SK-N-SH (cell line): ENCODE measurements around the gene MTA2. TPM values are rescaled to one million over a fixed set of nuclear protein-coding genes. Genes with fewer than 3 reads are reported as not detected.

Experiments used
- CTCF ChIA-PET: fragments of 300-600, 350-600 bp; formaldehyde crosslinking; extraction: SDS; loops from one replicate; lab custom pipeline; 2021; lab: Yijun Ruan, JAX
- POLR2A ChIA-PET: fragments of 350-600 bp; sonication (Branson Sonifier 250); formaldehyde crosslinking; extraction: SDS; loops from one replicate; lab custom pipeline; 2020; ENCODE audit warnings: antibody characterized with exemption, inconsistent platforms; lab: Yijun Ruan, JAX
- DNase-seq: peaks from one replicate; pipeline ENCODE4 v3.0.0; 2012
- H2AFZ ChIP-seq: fragments of 200-600 bp; sonication (generic); 2 replicates; pipeline ENCODE4 v1.8.1; 2016; ENCODE audit warnings: antibody characterized with exemption, mild to moderate bottlenecking, low read depth
- H3F3A ChIP-seq: fragments of 200-600 bp; sonication (generic); replicated peaks from 2 replicates; pipeline ENCODE3; 2016; ENCODE audit warnings: antibody characterized with exemption, mild to moderate bottlenecking; ENCODE audit not compliant: insufficient read depth
- H3K27ac ChIP-seq, 2 experiments: fragments of 200-500 bp in 1 of 2; fragments of 200-600 bp in 1 of 2; sonication (Bioruptor generic) in 1 of 2; sonication (generic), shearing (Covaris generic) in 1 of 2; 2 replicates each; pipeline versions ENCODE4 v1.5.1 to v1.6.1; 2014 to 2016; ENCODE audit warnings: low read depth in 2 of 2, inconsistent platforms in 1 of 2, low read length in 1 of 2, mild to moderate bottlenecking in 1 of 2, mixed read lengths in 1 of 2
- H3K27me3 ChIP-seq: fragments of 200-600 bp; sonication (generic), shearing (Covaris generic); 2 replicates; pipeline ENCODE4 v1.6.1; 2016; ENCODE audit warnings: mixed run types; ENCODE audit not compliant: insufficient read depth
- H3K36me3 ChIP-seq, 2 experiments: fragments of 200-500 bp in 1 of 2; fragments of 200-600 bp in 1 of 2; sonication (Bioruptor generic) in 1 of 2; sonication (generic) in 1 of 2; replicated peaks in 1 of 2; 2 replicates each; pipeline versions ENCODE3 to v1.5.1; 2014 to 2016; ENCODE audit warnings: low read length in 1 of 2, mild to moderate bottlenecking in 1 of 2; ENCODE audit not compliant: insufficient read depth in 2 of 2, control insufficient read depth in 1 of 2
- H3K4me1 ChIP-seq, 2 experiments: fragments of 200-500 bp in 1 of 2; fragments of 200-600 bp in 1 of 2; sonication (Bioruptor generic) in 1 of 2; sonication (generic), shearing (Covaris generic) in 1 of 2; 2 replicates each; pipeline versions ENCODE4 v1.5.1 to v1.6.1; 2014 to 2016; ENCODE audit warnings: low read depth in 1 of 2, low read length in 1 of 2, mixed run types in 1 of 2; ENCODE audit not compliant: insufficient read depth in 2 of 2, control insufficient read depth in 1 of 2
- H3K4me2 ChIP-seq: fragments of 200-600 bp; sonication (generic), shearing (Covaris generic); 2 replicates; pipeline ENCODE4 v1.6.1; 2017; ENCODE audit warnings: mixed run types
- H3K4me3 ChIP-seq, 2 experiments: fragments of 200-500 bp in 1 of 2; fragments of 200-600 bp in 1 of 2; sonication (Bioruptor generic) in 1 of 2; sonication (generic), shearing (Covaris generic) in 1 of 2; 2 replicates each; pipeline versions ENCODE4 v1.5.1 to v1.8.1; 2014 to 2016; ENCODE audit warnings: low read depth in 2 of 2, inconsistent platforms in 1 of 2, low read length in 1 of 2, mild to moderate bottlenecking in 1 of 2, mixed read lengths in 1 of 2, moderate library complexity in 1 of 2
- H3K79me2 ChIP-seq: fragments of 200-600 bp; sonication (generic); 2 replicates; pipeline ENCODE4 v1.8.1; 2017; ENCODE audit warnings: mild to moderate bottlenecking; ENCODE audit not compliant: insufficient read depth
- H3K9ac ChIP-seq: fragments of 200-600 bp; sonication (generic); 2 replicates; pipeline ENCODE4 v1.6.1; 2017; ENCODE audit warnings: mixed run types
- H3K9me2 ChIP-seq: fragments of 200-600 bp; sonication (generic); 2 replicates; pipeline ENCODE4 v1.6.1; 2017; ENCODE audit warnings: mixed run types
- H3K9me3 ChIP-seq: fragments of 200-600 bp; sonication (generic); 2 replicates; pipeline ENCODE4 v1.6.1; 2017; ENCODE audit warnings: mixed run types, mild to moderate bottlenecking, moderate library complexity
- H4K20me1 ChIP-seq: fragments of 200-600 bp; sonication (generic); 2 replicates; pipeline ENCODE4 v1.6.1; 2017; ENCODE audit warnings: mild to moderate bottlenecking, mixed run types; ENCODE audit not compliant: insufficient read depth
- ELF1 ChIP-seq: IDR thresholded peaks from 2 replicates; pipeline ENCODE4 v1.4.0; 2012
- FOSL2 ChIP-seq: IDR thresholded peaks from 2 replicates; pipeline ENCODE4 v1.4.0; 2012; ENCODE audit warnings: low read depth, mild to moderate bottlenecking, moderate library complexity, borderline replicate concordance
- FOXJ3 ChIP-seq: sonication (generic); formaldehyde crosslinking; IDR thresholded peaks from 2 replicates; pipeline ENCODE4 v1.5.1; 2020; ENCODE audit warnings: mild to moderate bottlenecking, missing genetic modification reagents
- IRF3 ChIP-seq: fragments of 150-350 bp; IDR thresholded peaks from 2 replicates; pipeline ENCODE4 v1.6.1; 2016; ENCODE audit warnings: mild to moderate bottlenecking, low read depth, low read length
- MEF2A ChIP-seq: IDR thresholded peaks from 2 replicates; pipeline ENCODE4 v1.4.0; 2012; ENCODE audit warnings: low read depth, borderline replicate concordance
- MXI1 ChIP-seq: IDR thresholded peaks from 2 replicates; pipeline ENCODE4 v1.6.1; 2012; ENCODE audit warnings: mild to moderate bottlenecking, low read depth, low read length, improper control_type of control experiment
- NFIC ChIP-seq: IDR thresholded peaks from 2 replicates; pipeline ENCODE4 v1.4.0; 2012; ENCODE audit warnings: borderline replicate concordance
- NRF1 ChIP-seq: IDR thresholded peaks from 2 replicates; pipeline ENCODE4 v1.6.1; 2012; ENCODE audit warnings: low read depth, mild to moderate bottlenecking, low read length
- POLR2AphosphoS5 ChIP-seq: IDR thresholded peaks from 2 replicates; pipeline ENCODE4 v1.6.1; 2012; ENCODE audit warnings: low read depth, low read length
- RAD21 ChIP-seq: IDR thresholded peaks from 2 replicates; pipeline ENCODE4 v1.6.1; 2012; ENCODE audit warnings: mild to moderate bottlenecking, low read length
- RCOR1 ChIP-seq: fragments of 150-350 bp; IDR thresholded peaks from 2 replicates; pipeline ENCODE4 v1.6.1; 2017; ENCODE audit warnings: antibody characterized with exemption, low read length
- RXRA ChIP-seq: IDR thresholded peaks from 2 replicates; pipeline ENCODE4 v1.4.0; 2012; ENCODE audit warnings: low read depth, mild to moderate bottlenecking, borderline replicate concordance
- TAF1 ChIP-seq: IDR thresholded peaks from 2 replicates; pipeline ENCODE4 v1.6.1; 2012; ENCODE audit warnings: low read depth, mild to moderate bottlenecking, low read length, moderate library complexity, borderline replicate concordance
- TCF12 ChIP-seq: IDR thresholded peaks from 2 replicates; pipeline ENCODE4 v1.4.0; 2012
- TEAD4 ChIP-seq: IDR thresholded peaks from 2 replicates; pipeline ENCODE4 v1.4.0; 2012; ENCODE audit warnings: mild to moderate bottlenecking, borderline replicate concordance; ENCODE audit not compliant: insufficient read depth
- YY1 ChIP-seq: IDR thresholded peaks from 2 replicates; pipeline ENCODE4 v1.4.0; 2012; ENCODE audit warnings: low read depth, mild to moderate bottlenecking
- WGBS: methylation state at CpG from one replicate; pipeline ENCODE4 v1.1.6; 2017; ENCODE audit warnings: low lambda C conversion rate; 5-methylcytosine and 5-hydroxymethylcytosine counted together
- polyA plus RNA-seq, 3 experiments: library from polyadenylated mRNA; depleted of rRNA; stranded (reverse); fragments of >200 nt; gene quantifications; 2 replicates each; pipeline ENCODE4 v1.2.3, GENCODE V29; 2012
- TF ChIP-seq, protein P1 (sequence below): IDR thresholded peaks from 2 replicates; pipeline ENCODE4 v1.6.1; 2012; ENCODE audit warnings: mild to moderate bottlenecking, low read depth, low read length, moderate library complexity
- TF ChIP-seq, protein P2 (sequence below): IDR thresholded peaks from 2 replicates; pipeline ENCODE4; 2012

MTA2 gene
- polyA plus RNA-seq, 1 of the 3 experiments (the other 2 are of a cell fraction) = 18.4 TPM

DNA sequence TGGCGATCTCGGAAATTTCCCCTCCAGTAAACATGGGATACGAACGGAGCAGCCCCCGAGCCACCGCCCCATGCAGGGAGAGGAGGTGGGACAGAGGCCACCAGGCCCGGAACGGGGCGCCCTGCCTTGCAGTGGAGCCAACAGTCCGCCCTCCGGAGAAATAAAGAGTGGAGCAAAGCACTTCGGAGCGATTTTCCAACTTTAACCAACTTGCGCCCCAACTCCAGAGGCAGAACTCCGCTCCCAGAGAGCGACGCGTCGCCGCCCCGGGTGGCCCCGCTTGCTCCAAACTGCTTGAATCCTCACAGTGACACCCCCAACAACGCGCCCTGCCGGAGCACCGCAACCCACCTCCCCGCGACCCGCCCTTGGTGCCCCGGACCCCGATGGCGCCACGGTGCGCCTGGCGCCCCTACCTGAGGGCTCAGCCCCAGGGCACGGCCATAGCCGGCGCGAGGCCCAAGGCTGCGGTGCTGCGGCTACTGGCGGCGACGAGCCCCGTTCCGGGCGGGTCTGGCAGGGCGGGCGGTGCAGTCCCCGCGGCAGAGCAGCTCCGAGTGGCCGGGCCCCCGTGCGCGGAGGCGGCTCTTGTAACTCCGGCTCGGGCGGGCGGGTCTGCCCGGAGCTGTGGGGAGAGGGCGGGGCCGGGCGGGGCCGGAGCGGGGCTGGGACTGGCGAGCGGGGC lies 55.3 kb downstream of the MTA2 start, which contains the start of gene AHNAK (continued):
- TF ChIP-seq, protein P1, sequence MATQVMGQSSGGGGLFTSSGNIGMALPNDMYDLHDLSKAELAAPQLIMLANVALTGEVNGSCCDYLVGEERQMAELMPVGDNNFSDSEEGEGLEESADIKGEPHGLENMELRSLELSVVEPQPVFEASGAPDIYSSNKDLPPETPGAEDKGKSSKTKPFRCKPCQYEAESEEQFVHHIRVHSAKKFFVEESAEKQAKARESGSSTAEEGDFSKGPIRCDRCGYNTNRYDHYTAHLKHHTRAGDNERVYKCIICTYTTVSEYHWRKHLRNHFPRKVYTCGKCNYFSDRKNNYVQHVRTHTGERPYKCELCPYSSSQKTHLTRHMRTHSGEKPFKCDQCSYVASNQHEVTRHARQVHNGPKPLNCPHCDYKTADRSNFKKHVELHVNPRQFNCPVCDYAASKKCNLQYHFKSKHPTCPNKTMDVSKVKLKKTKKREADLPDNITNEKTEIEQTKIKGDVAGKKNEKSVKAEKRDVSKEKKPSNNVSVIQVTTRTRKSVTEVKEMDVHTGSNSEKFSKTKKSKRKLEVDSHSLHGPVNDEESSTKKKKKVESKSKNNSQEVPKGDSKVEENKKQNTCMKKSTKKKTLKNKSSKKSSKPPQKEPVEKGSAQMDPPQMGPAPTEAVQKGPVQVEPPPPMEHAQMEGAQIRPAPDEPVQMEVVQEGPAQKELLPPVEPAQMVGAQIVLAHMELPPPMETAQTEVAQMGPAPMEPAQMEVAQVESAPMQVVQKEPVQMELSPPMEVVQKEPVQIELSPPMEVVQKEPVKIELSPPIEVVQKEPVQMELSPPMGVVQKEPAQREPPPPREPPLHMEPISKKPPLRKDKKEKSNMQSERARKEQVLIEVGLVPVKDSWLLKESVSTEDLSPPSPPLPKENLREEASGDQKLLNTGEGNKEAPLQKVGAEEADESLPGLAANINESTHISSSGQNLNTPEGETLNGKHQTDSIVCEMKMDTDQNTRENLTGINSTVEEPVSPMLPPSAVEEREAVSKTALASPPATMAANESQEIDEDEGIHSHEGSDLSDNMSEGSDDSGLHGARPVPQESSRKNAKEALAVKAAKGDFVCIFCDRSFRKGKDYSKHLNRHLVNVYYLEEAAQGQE = 0 out of 2 replicates have a peak, but pooled peaks have one; percentile 13

- H3K4me3 ChIP-seq = peak overlapping the region; percentile 75 to 98
- peaks cover 21% of the 10 kb centered on the region for H3F3A ChIP-seq
- H3K9ac ChIP-seq = peak overlapping the region; percentile 99
- peak; percentile 86 for DNase-seq
- H3K36me3 ChIP-seq = peaks cover 0 to 9% of the 10 kb centered on the region in 2 experiments
- peaks cover 49% of the 10 kb centered on the region for H4K20me1 ChIP-seq
- H3K79me2 ChIP-seq = peaks cover 76% of the 10 kb centered on the region
- peak overlapping the region; percentile 74 to 82 for H3K27ac ChIP-seq
- no peak overlapping the region for H2AFZ ChIP-seq
- peaks cover 28 to 47% of the 10 kb centered on the region in 2 experiments; a peak in 3 of 4 replicates for H3K4me1 ChIP-seq
- no peaks in the 10 kb centered on the region for H3K9me3 ChIP-seq
- H3K4me2 ChIP-seq = peak overlapping the region; percentile 98
- WGBS = under 1% methylated on average over 27 of the region's 59 CpGs
- H3K9me2 ChIP-seq = no peaks in the 10 kb centered on the region
- ChIA-PET CTCF (interaction anchor here (1.0 to 10.9 kb wide), 6 partner anchors 11 to 207 kb away, joined by 3 to 195 read pairs (median 47); no protein-coding TSS in a partner anchor), POLR2A (interaction anchor here (1.2 to 1.5 kb wide), 2 partner anchors 12 to 46 kb away, joined by 5 to 6 read pairs; partner anchors contain the start of gene TUT1)
- no peaks in the 10 kb centered on the region for H3K27me3 ChIP-seq
- TF ChIP-seq YY1 = peak; percentile 56; the same call in 1 of the 2 replicates
- 0 out of 2 replicates have a peak, but pooled peaks have one; percentile 26 for TF ChIP-seq RAD21
- peak; percentile 34; the same call in 1 of the 2 replicates for TF ChIP-seq NRF1
- peak; percentile 86; the same call in 1 of the 2 replicates for TF ChIP-seq FOSL2
- peak; percentile 23; the same call in 1 of the 2 replicates for TF ChIP-seq ELF1
- peak; percentile 54 for TF ChIP-seq TAF1
- TF ChIP-seq, protein P2, sequence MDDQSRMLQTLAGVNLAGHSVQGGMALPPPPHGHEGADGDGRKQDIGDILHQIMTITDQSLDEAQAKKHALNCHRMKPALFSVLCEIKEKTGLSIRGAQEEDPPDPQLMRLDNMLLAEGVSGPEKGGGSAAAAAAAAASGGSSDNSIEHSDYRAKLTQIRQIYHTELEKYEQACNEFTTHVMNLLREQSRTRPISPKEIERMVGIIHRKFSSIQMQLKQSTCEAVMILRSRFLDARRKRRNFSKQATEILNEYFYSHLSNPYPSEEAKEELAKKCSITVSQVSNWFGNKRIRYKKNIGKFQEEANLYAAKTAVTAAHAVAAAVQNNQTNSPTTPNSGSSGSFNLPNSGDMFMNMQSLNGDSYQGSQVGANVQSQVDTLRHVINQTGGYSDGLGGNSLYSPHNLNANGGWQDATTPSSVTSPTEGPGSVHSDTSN = peak; percentile 71
- peak; percentile 100 for TF ChIP-seq NFIC
- TF ChIP-seq, protein P1 = peak; percentile 38; the same call in 1 of the 2 replicates
- TF ChIP-seq RCOR1 = no peak; the same call in 1 of the 2 replicates
- TF ChIP-seq TCF12 = peak; percentile 96
- no peak for TF ChIP-seq IRF3
- 0 out of 2 replicates have a peak, but pooled peaks have one; percentile 43 for TF ChIP-seq MXI1
- peak; percentile 57; the same call in 1 of the 2 replicates for TF ChIP-seq POLR2AphosphoS5
- no peak; the same call in 1 of the 2 replicates for TF ChIP-seq MEF2A
- TF ChIP-seq FOXJ3 (CRISPR knock-in tag) = no peak
- TF ChIP-seq TEAD4 = peak; percentile 95
- peak; percentile 80; the same call in 1 of the 2 replicates for TF ChIP-seq RXRA
These were observed 56.0 kb downstream of the MTA2 start for GRCh38 chr11:62545437-62546243.
